ENCODE data around the gene FRMD5. TPM values are rescaled to one million over a fixed set of nuclear protein-coding genes. Genes with fewer than 3 reads are reported as not detected.
"Not testable (repeated sequence)": the region's sequence is repeated elsewhere in the genome, so short reads cannot be mapped to it uniquely, and the experiment has no call there.

FRMD5 gene
- total RNA-seq, 1 experiment from 2014 or later = 17.4 TPM

DNA sequence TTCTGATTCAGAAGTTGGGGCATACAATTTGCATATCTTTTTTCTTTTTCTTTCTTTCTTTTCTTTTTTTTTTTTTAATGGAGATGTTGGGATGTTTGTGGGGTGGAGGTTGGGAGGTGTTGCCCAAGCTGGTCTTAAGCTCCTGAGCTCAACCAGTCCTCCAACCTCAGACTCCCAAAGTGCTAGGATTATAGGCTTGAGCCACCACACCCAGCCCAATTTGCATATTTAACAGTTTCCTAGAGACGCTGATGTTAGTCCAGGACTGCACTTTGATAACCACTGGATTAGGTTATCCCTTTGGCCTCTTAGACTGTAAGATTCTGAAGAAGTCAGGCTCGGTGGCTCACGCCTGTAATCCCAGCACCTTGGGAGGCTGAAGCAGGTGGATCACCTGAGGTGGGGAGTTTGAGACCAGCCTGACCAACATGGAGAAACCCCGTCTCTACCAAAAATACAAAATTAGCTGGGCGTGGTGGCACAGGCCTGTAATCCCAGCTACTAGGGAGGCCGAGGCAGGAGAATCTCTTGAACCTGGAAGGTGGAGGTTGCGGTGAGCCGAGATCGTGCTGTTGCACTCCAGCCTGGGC lies 365.0 kb downstream of the FRMD5 start:
- BruUV-seq (replicated peaks); H3K36me3 ChIP-seq (ENCODE audit: control insufficient read depth, insufficient read depth, low read length); H3K4me3 Mint-ChIP-seq (ENCODE audit: unreplicated experiment); H3K27me3 Mint-ChIP-seq (ENCODE audit: insufficient read depth, unreplicated experiment); intact Hi-C loops (cut with micrococcal nuclease; ENCODE audit: unreplicated experiment); H3K9me3 Mint-ChIP-seq (ENCODE audit: unreplicated experiment); H3K4me3 ChIP-seq (ENCODE audit: low read depth, low read length); H3K27me3 ChIP-seq (replicated peaks; ENCODE audit: control insufficient read depth, insufficient read depth, low read length); POLR2A ChIA-PET; H3K4me1 ChIP-seq; H3K9me3 ChIP-seq; CTCF ChIA-PET; DNase-seq; H3K27ac Mint-ChIP-seq (ENCODE audit: unreplicated experiment): not testable (repeated sequence)
- Mint-ChIP-seq H3K4me1 (ENCODE audit: low read depth, unreplicated experiment) (peaks cover 11% of the 10 kb centered on the region), H3K36me3 (ENCODE audit: insufficient read depth, unreplicated experiment) (peaks cover 38% of the 10 kb centered on the region)

DNA sequence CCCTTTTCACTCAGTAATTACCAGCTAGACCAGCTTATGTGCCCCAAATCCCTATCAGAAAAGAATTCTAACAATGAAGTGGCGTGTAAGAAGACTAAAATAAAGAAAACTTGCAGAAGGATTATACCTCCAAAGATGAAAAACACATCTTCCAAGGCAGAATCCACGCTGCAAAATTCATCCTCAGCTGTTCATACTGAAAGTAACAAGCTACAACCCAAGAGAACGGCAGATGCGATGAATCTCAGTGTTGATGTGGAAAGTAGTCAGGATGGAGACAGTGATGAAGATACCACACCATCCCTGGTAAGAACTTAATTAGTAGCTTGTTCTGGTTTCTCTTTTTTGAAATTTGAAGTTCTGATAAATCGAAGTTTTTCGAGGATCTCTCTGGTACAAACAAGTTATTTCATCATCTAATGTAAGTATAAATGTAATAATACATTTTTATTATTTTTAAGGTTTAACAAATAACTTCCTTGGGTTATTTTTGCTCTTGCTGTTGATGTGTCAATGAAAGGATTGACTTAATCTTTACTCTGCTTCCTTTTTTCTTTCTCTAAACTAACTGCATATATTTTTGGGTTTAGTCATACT lies 366.9 kb downstream of the FRMD5 start:
- Mint-ChIP-seq H3K9me3 (ENCODE audit: unreplicated experiment) (no peaks in the 10 kb centered on the region), H3K4me1 (ENCODE audit: low read depth, unreplicated experiment) (peaks cover 11% of the 10 kb centered on the region), H3K36me3 (ENCODE audit: insufficient read depth, unreplicated experiment) (peaks cover 42% of the 10 kb centered on the region), H3K4me3 (ENCODE audit: unreplicated experiment) (peak overlapping the region; percentile 92), H3K27ac (ENCODE audit: unreplicated experiment) (no peak overlapping the region), H3K27me3 (ENCODE audit: insufficient read depth, unreplicated experiment) (no peaks in the 10 kb centered on the region)
- H3K36me3 ChIP-seq (ENCODE audit: control insufficient read depth, insufficient read depth, low read length) = no peaks in the 10 kb centered on the region
- POLR2A ChIA-PET = no interaction called here
- TSS peak; percentile 34 for BruUV-seq (replicated peaks)
- no peaks in the 10 kb centered on the region for H3K27me3 ChIP-seq (replicated peaks; ENCODE audit: control insufficient read depth, insufficient read depth, low read length)
- intact Hi-C loops (cut with micrococcal nuclease; ENCODE audit: unreplicated experiment) = no loop called here
- H3K4me3 ChIP-seq (ENCODE audit: low read depth, low read length) = no peak overlapping the region
- TF ChIP-seq CTCF (IDR thresholded peaks at IDR 0.05; ENCODE audit: insufficient read depth in 1 of 2, low read depth in 1 of 2, low read length in 1 of 2, severe bottlenecking in 1 of 2, unreplicated experiment in 1 of 2) = no peak
- no peak for DNase-seq
- 0 out of 2 replicates have a peak, but pooled peaks cover 6% of the 10 kb centered on the region for H3K4me1 ChIP-seq
- CTCF ChIA-PET = no interaction called here
- no peaks in the 10 kb centered on the region for H3K9me3 ChIP-seq

GRCh38 chr15:43826508-43827341 lies 368.3 kb downstream of the FRMD5 start, which contains the start of gene WDR76:
TSS of gene WDR76 (plus strand) at chr15:43827002. CDS start at chr15:43827033, 31 bp downstream.
- Histone ChIP-seq H3K27me3 (replicated peaks; ENCODE audit: control insufficient read depth, insufficient read depth, low read length) (no peaks in the 10 kb centered on the region), H3K36me3 (ENCODE audit: control insufficient read depth, insufficient read depth, low read length) (no peaks in the 10 kb centered on the region), H3K4me3 (ENCODE audit: low read depth, low read length) (peak within 1 kb of the TSS; percentile 59), H3K4me1 (0 out of 2 replicates have a peak, but pooled peaks cover 6% of the 10 kb centered on the region), H3K9me3 (no peaks in the 10 kb centered on the region)
- H3K9me3 Mint-ChIP-seq (ENCODE audit: unreplicated experiment) = no peaks in the 10 kb centered on the region
- no peaks in the 10 kb centered on the region for H3K27me3 Mint-ChIP-seq (ENCODE audit: insufficient read depth, unreplicated experiment)
- H3K27ac Mint-ChIP-seq (ENCODE audit: unreplicated experiment) = peak within 1 kb of the TSS; percentile 87
- H3K36me3 Mint-ChIP-seq (ENCODE audit: insufficient read depth, unreplicated experiment) = peaks cover 35% of the 10 kb centered on the region
- intact Hi-C loops (cut with micrococcal nuclease; ENCODE audit: unreplicated experiment) = no loop called here
- peak within 1 kb of the TSS; percentile 92 for H3K4me3 Mint-ChIP-seq (ENCODE audit: unreplicated experiment)
- CTCF ChIA-PET = no interaction called here
- BruUV-seq (replicated peaks) = no TSS peak
- H3K4me1 Mint-ChIP-seq (ENCODE audit: low read depth, unreplicated experiment) = peaks cover 13% of the 10 kb centered on the region
- POLR2A ChIA-PET = no interaction called here
- TF ChIP-seq CTCF (IDR thresholded peaks at IDR 0.05; ENCODE audit: insufficient read depth in 1 of 2, low read depth in 1 of 2, low read length in 1 of 2, severe bottlenecking in 1 of 2, unreplicated experiment in 1 of 2) = no peak
- DNase-seq = peak; percentile 85 to 86
